GM19467 (cell line): Measurements from ENCODE around the gene CYB561.
A peak's percentile ranks its signal among the peaks of the same experiment; 100 is the strongest.

Experiments used
- ATAC-seq: cut with Tn5 transposase; IDR thresholded peaks from one replicate; pipeline ENCODE4 v1.9.1; 2021; ENCODE audit warnings: mild to moderate bottlenecking, moderate library complexity; ENCODE audit not compliant: unreplicated experiment

Gene CYB561

GRCh38 chr17:63445954-63446752 lies at the start of gene CYB561:
Gene CYB561, minus strand, starts transcription at chr17:63446306. Its CDS starts 8,759 bp downstream, at chr17:63437547.
- ATAC-seq: peak; percentile 52

- no peak for ATAC-seq
These were observed 49.4 kb upstream of the CYB561 start for GRCh38 chr17:63495491-63495890.

- ATAC-seq: no peak
These were observed 48.3 kb upstream of the CYB561 start for GRCh38 chr17:63494300-63494928.

GRCh38 chr17:63493411-63493810 lies 47.3 kb upstream of the CYB561 start:
- ATAC-seq: no peak

GRCh38 chr17:63492940-63493339 lies 46.8 kb upstream of the CYB561 start:
- ATAC-seq: no peak

- ATAC-seq: no peak
These were observed 46.0 kb upstream of the CYB561 start for GRCh38 chr17:63491977-63492618.

GRCh38 chr17:63491413-63491812 lies 45.3 kb upstream of the CYB561 start:
- no peak for ATAC-seq

- no peak for ATAC-seq
These were observed 44.8 kb upstream of the CYB561 start for GRCh38 chr17:63490858-63491400.

GRCh38 chr17:63490329-63490728 lies 44.2 kb upstream of the CYB561 start:
- no peak for ATAC-seq

- ATAC-seq: no peak
These were observed 43.2 kb upstream of the CYB561 start for GRCh38 chr17:63489291-63489690.

- no peak for ATAC-seq
These were observed 42.7 kb upstream of the CYB561 start for GRCh38 chr17:63488851-63489250.

GRCh38 chr17:63487014-63487339 lies 40.9 kb upstream of the CYB561 start:
- no peak for ATAC-seq

GRCh38 chr17:63486317-63487013 lies 40.4 kb upstream of the CYB561 start:
- ATAC-seq: no peak

- ATAC-seq: no peak
These were observed 37.8 kb upstream of the CYB561 start for GRCh38 chr17:63483655-63484575.

- ATAC-seq: no peak
These were observed 36.9 kb upstream of the CYB561 start for GRCh38 chr17:63483038-63483437.

GRCh38 chr17:63482509-63482908 lies 36.4 kb upstream of the CYB561 start:
- ATAC-seq: no peak

- ATAC-seq: no peak
These were observed 35.4 kb upstream of the CYB561 start for GRCh38 chr17:63481488-63481870.

GRCh38 chr17:63480826-63481487 lies 34.9 kb upstream of the CYB561 start:
- ATAC-seq: no peak

- ATAC-seq: no peak
These were observed 34.2 kb upstream of the CYB561 start for GRCh38 chr17:63480192-63480784.
